Inferior parietal cortex (tissue), 1 donor: ENCODE measurements around the gene STXBP5.

ENCODE experiments used
- DNase-seq: peaks from one replicate; pipeline ENCODE4 v3.0.0-alpha.2; 2016; ENCODE audit errors: extremely low spot score

Gene STXBP5

GRCh38 chr6:147178355-147178754 lies 25.9 kb upstream of the STXBP5 start:
- no peak for DNase-seq

- DNase-seq = no peak
Observed at GRCh38 chr6:147179809-147180208, 24.4 kb upstream of the STXBP5 start.

GRCh38 chr6:147180926-147181325 lies 23.3 kb upstream of the STXBP5 start:
- no peak for DNase-seq

GRCh38 chr6:147184379-147184778 lies 19.8 kb upstream of the STXBP5 start:
- DNase-seq = no peak

GRCh38 chr6:147185216-147185615 lies 19.0 kb upstream of the STXBP5 start:
- DNase-seq = no peak

- DNase-seq = no peak
Observed at GRCh38 chr6:147190556-147190955, 13.7 kb upstream of the STXBP5 start.

GRCh38 chr6:147192278-147192911 lies 11.8 kb upstream of the STXBP5 start:
- no peak for DNase-seq

- no peak for DNase-seq
Observed at GRCh38 chr6:147194652-147195411, 9.4 kb upstream of the STXBP5 start.

- DNase-seq = no peak
Observed at GRCh38 chr6:147195510-147195909, 8.7 kb upstream of the STXBP5 start.

GRCh38 chr6:147195987-147196386 lies 8.2 kb upstream of the STXBP5 start:
- no peak for DNase-seq

- DNase-seq = no peak
Observed at GRCh38 chr6:147200711-147201110, 3.5 kb upstream of the STXBP5 start.

GRCh38 chr6:147201885-147202515 lies 2.2 kb upstream of the STXBP5 start:
- peak; percentile 64 for DNase-seq

- peak; percentile 97 for DNase-seq
Observed at GRCh38 chr6:147202516-147203310, 1.5 kb upstream of the STXBP5 start.

GRCh38 chr6:147203311-147204059 lies 732 bp upstream of the STXBP5 start:
- DNase-seq = peak; percentile 74

GRCh38 chr6:147204843-147205311 lies 660 bp downstream of the STXBP5 start:
- DNase-seq = no peak

- no peak for DNase-seq
Observed at GRCh38 chr6:147205690-147206600, 1.7 kb downstream of the STXBP5 start.

GRCh38 chr6:147207351-147207750 lies 3.1 kb downstream of the STXBP5 start:
- peak; percentile 60 for DNase-seq

GRCh38 chr6:147207837-147208754 lies 3.9 kb downstream of the STXBP5 start:
- no peak for DNase-seq
